ENCODE results near the gene ZFYVE21. TPM values are rescaled to one million over a fixed set of nuclear protein-coding genes. Genes with fewer than 3 reads are reported as not detected.

ZFYVE21 gene
- total RNA-seq, 1 donor from 2014 or later: 90.9 TPM

DNA sequence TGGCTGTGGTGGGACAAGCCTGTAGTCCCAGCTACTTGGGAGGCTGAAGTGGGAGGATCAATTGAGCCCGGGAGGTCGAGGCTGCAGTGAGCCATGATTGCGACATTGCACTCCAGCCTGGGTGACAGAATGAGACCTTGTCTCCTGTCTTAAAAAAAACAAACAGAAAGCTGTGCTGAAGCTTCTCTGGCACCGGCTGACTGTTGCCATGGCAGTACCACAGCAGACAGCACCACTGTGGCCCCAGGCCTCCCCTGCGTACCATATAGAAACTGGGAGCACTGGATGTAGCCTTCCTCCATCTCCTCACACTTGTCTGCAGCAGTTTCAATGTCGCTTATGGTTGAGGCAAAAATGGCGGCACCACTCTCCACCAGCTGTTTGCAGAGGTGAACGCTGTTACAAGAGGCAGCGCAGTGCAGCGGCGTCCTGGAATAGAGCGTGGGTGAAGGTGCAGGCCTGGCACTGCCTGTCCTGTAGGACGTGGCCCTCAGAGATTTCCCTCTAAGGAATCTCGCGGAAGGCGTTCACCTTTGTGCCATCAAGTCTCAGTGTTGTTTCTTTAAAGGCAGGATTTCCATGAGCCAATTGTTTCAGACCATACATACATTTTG, 21.9 kb downstream of the ZFYVE21 start:
- no peak for DNase-seq (ENCODE audit: low spot score)

DNA sequence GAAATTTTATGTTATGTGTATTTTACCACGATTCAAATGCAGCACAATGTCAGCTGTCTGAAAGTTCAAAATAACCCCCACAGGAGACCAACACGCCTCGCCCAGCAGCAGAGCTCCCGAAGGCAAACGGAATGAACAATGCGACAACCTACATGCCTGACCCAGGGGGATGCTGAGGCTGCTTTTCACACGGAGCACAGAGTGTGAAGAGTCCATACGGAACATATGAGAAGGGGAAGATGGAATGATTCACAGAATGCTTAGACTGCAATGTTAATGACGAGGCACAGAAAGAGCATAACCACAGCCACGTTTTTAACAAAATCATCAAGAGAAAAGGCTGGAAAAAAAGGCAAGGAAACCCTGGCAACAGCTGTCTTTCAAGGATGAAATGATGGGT, 22.6 kb downstream of the ZFYVE21 start:
- no peak for DNase-seq (ENCODE audit: low spot score)

GRCh38 chr14:103738701-103739451, 23.3 kb downstream of the ZFYVE21 start:
- no peak for DNase-seq (ENCODE audit: low spot score)

DNA sequence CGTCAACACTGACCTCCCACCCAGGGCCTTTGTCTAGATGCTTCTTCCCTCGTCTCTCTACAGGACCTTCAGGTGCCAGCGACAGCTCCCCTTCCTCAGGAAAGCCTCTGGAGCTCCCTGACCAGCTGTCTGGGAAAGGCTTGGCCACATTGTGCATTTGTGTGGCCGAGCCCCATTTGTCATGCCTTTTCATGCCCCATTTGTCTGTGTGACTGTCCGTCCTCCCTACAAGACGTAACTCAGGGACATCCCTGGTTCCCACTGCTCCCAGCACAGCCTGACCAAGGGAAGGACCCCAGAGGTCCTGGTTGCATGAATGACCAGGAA, 23.8 kb downstream of the ZFYVE21 start:
- no peak for DNase-seq (ENCODE audit: low spot score)

DNA sequence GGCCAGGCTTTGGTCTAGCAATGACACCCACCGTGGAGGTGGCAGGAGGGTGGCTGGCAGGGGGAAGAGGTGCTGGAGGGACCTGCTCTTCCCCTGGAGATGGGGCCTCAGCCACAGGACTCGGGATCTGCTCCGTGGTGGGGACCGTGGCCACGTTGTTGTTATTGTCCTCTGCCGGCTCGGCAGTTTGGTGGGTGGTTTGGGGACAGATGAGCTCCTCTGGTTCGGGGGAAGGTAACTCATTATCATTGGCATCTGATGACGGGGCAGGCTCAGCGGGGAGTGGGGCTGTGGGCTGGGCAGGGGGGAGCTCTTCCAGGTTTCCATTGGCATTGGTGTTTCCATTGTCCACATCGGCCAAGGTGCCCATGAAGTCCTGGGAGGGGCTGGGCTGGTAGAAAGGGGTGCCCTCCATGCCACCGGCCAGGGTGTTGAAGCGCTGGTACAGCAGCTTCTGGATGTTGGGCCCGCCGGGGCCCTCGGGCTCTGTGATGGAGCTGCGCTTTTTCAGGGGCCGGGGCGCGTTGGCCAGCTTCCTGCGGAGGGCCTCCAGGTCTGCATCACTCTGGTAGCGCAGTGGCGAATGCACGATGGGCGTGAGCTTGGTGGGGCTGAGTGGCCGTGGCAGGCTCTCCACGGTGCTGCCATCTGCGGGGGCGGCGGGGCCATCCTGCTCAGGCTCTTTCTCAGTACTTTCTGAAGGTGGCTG, 24.3 kb downstream of the ZFYVE21 start:
- DNase-seq (ENCODE audit: low spot score): peak; percentile 39

GRCh38 chr14:103740991-103741689, 25.5 kb downstream of the ZFYVE21 start:
- DNase-seq (ENCODE audit: low spot score): peak; percentile 36

- no peak for DNase-seq (ENCODE audit: low spot score)
Measured at GRCh38 chr14:103741876-103742275, 26.3 kb downstream of the ZFYVE21 start.

DNA sequence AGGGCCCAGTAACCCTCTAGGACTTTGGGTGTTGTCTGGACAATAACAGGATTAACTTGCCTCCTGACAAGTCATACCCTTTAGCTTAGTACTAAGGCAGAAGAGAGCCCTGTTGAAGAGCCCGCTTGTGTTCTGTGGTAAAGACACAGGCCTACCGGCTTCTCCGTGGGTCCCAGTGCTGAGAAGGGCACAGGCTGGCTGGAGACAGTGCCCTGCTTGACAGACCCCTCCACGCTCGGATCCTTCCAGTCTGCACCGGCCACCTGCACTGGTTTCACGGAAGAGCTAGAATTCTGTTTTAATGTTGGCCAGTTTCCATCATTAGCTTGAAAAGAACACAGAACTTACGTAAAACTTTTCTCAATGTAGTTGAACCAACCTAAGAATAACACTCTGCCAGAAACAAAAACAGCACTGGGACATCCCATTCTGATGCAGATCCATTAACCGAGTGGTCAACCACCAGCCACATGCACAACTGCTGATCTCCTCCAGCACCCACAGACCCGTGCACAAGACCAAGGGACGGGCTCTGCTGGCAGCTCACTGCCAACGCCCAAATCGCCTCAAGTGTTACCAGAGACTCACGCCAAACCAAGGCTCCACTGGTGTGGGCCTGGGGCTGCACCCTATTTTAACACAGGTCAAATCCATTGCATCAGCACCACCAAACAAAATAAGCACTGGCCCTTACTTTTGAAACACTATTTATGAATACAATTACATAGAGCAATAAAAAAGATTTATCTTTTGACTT, 27.1 kb downstream of the ZFYVE21 start:
- no peak for DNase-seq (ENCODE audit: low spot score)

GRCh38 chr14:103743691-103744090, 28.1 kb downstream of the ZFYVE21 start:
- no peak for DNase-seq (ENCODE audit: low spot score)

DNA sequence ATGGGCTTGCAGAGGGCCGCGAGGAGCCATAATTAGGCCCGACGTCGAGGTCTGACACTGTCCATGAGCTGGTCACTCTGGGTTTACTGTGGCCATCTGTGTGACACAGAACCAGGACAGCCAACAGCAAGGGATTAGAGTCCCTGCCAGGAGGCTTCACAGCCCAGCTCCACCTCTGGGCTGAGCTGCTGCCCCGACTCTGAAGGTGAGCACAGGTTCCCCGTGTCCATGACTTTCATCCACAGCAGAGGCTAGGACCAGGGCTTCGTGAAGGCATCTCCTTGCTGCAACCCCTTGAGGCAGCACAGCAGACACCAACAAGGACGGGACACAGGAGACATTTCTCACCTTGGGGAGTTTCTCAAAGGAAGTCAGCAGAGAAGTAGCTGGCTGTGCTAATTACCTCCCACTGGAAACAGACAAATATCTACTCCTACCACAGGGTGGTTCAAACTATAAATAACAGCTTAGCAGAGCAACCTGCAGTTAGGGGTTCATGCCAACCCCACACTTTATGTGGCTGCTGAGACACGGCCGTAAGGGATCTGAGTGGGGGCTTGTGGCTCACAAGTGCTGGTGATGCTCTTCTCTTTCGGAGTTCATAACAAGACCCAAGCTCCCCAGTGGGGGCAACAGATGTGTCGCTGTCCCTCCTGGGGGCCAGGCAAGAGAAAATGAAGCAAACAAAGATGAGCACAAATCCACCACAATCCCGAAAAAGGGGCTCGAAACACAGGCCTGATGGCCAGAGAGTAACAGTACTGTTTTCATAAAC, 29.2 kb downstream of the ZFYVE21 start:
- peak; percentile 3 for DNase-seq (ENCODE audit: low spot score)

- DNase-seq (ENCODE audit: low spot score): peak; percentile 12
Measured at GRCh38 chr14:103745424-103745823, 29.8 kb downstream of the ZFYVE21 start.

- DNase-seq (ENCODE audit: low spot score): peak; percentile 34
Measured at GRCh38 chr14:103746701-103747100, 31.1 kb downstream of the ZFYVE21 start.

- peak; percentile 40 for DNase-seq (ENCODE audit: low spot score)
Measured at GRCh38 chr14:103748534-103748857, 32.9 kb downstream of the ZFYVE21 start.

DNA sequence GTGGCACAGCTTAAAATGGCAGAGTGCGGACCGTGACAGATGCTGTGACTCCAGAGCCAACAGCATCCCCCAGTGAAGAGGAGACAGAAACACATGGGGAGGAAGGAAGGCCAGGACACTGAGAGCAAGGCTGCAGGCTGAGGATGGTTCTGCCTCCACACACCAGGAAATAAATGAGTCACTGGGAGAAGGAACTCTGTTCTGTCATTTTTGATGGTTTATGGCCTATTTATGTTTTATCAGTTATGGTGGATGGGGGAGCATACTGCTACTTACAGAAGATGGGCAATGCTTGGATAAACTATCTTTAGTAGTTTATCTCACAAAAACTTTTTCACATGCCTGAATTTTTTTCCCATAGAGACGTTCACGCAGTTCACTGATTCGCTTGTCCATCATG, 33.8 kb downstream of the ZFYVE21 start:
- peak; percentile 9 for DNase-seq (ENCODE audit: low spot score)

- DNase-seq (ENCODE audit: low spot score): no peak
Measured at GRCh38 chr14:103749860-103750259, 34.2 kb downstream of the ZFYVE21 start.

GRCh38 chr14:103753774-103754173, 38.2 kb downstream of the ZFYVE21 start:
- no peak for DNase-seq (ENCODE audit: low spot score)

DNA sequence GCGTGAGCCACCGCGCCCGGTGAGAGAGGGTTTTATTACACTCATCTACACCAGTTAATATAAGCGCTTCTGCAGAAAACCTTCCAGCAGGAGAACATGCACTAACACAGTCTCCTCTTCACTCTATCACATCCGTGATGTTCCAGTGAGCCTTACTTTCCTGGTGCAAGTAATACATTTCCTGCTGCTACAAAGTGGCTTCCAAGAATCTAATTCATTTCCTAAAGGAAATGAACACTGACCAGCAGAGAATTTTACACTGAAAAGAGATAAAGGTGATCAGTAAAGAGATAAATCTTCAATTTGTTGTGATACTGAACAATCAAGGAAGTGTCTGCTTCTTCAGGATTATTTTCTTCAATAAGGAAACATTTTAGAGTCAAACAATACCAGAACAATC, 39.5 kb downstream of the ZFYVE21 start:
- no peak for DNase-seq (ENCODE audit: low spot score)

DNA sequence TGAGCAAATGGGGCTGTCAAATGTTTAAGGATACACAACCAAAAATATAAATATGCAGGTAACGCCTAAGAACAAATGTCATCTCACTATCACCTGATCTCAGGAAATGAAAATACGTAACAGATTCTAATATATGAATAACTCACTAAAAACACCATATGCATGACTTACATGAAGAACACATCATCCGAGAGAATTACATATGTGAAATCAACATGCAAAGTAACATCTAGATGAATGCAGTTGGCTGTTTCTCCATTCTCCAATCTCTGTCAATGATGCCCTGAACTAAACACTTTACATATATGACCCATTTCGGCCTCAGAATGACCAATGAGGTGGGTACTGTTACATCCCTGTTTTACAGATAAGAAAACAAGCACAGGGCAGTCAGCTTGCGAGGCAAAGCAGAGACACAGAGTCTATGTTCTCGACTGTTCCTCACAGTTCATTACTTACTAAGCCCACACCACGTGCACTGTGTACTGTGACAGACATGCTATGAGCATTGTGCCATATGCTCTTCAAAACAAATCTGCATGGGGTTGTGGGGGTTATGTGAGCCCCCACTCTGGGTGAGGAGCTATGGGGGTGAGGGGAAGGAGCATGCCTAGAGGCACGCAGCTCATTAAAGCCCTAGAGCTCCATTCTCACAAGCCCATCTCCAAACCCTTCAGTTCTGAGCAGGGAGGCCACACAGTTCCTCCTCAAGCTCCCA, 42.6 kb downstream of the ZFYVE21 start:
- DNase-seq (ENCODE audit: low spot score): peak; percentile 3

GRCh38 chr14:103762036-103762435, 46.4 kb downstream of the ZFYVE21 start:
- DNase-seq (ENCODE audit: low spot score): no peak

GRCh38 chr14:103762541-103762940, 46.9 kb downstream of the ZFYVE21 start:
- peak; percentile 30 for DNase-seq (ENCODE audit: low spot score)
